MCF 10A (cell line): ENCODE data around the gene DCAKD. TPM values are rescaled to one million over a fixed set of nuclear protein-coding genes. Genes with fewer than 3 reads are reported as not detected.

ENCODE experiments used
- BruUV-seq: library from RNA; stranded (reverse); fragments of 400-500 nt; replicated peaks from 2 replicates; lab custom pipeline; 2021; lab: Mats Ljungman, UMichigan
- CTCF ChIA-PET: fragments of 300-600 bp; sonication (Branson Sonifier 250); formaldehyde crosslinking; extraction: SDS; loops from one replicate; lab custom pipeline; 2021; ENCODE audit warnings: antibody characterized with exemption, inconsistent platforms; lab: Yijun Ruan, JAX
- POLR2A ChIA-PET: fragments of 300-600, 350-650 bp; sonication (Branson Sonifier 250); formaldehyde crosslinking; extraction: SDS; loops from one replicate; lab custom pipeline; 2020; ENCODE audit warnings: antibody characterized with exemption, inconsistent platforms; lab: Yijun Ruan, JAX
- DNase-seq: peaks from one replicate; pipeline ENCODE4 v3.0.0-alpha.2; 2018; ENCODE audit not compliant: unreplicated experiment
- H3K27ac Mint-ChIP-seq: one replicate; pipeline ENCODE4 v1.8.0; 2022; ENCODE audit warnings: mild to moderate bottlenecking, low read depth, mixed read lengths; ENCODE audit not compliant: unreplicated experiment
- H3K27me3 Mint-ChIP-seq: one replicate; pipeline ENCODE4 v1.8.0; 2022; ENCODE audit warnings: mixed read lengths; ENCODE audit not compliant: insufficient read depth, unreplicated experiment
- H3K36me3 Mint-ChIP-seq: one replicate; pipeline ENCODE4 v1.8.0; 2022; ENCODE audit warnings: mild to moderate bottlenecking, moderate library complexity, mixed read lengths; ENCODE audit not compliant: insufficient read depth, unreplicated experiment
- H3K4me1 Mint-ChIP-seq: one replicate; pipeline ENCODE4 v1.8.0; 2022; ENCODE audit warnings: mixed read lengths; ENCODE audit not compliant: insufficient read depth, unreplicated experiment
- H3K4me3 Mint-ChIP-seq: one replicate; pipeline ENCODE4 v1.8.0; 2022; ENCODE audit warnings: mild to moderate bottlenecking, moderate library complexity, mixed read lengths; ENCODE audit not compliant: unreplicated experiment
- H3K9me3 Mint-ChIP-seq: one replicate; pipeline ENCODE4 v1.8.0; 2022; ENCODE audit warnings: mixed read lengths; ENCODE audit not compliant: unreplicated experiment
- intact Hi-C: fragments of 100-400 bp; cut with micrococcal nuclease; formaldehyde crosslinking; loops from 2 replicates; pipeline ENCODE4 v1.14.1; 2022
- total RNA-seq: library from RNA; stranded (reverse); gene quantifications from 2 replicates; pipeline ENCODE4 v1.2.3, GENCODE V29; 2022
- TF ChIP-seq, protein P1 (sequence below): fragments of 200-600 bp; IDR thresholded peaks from one replicate; pipeline ENCODE4 v1.8.0; 2022; ENCODE audit warnings: antibody characterized with exemption, mild to moderate bottlenecking; ENCODE audit not compliant: unreplicated experiment

DCAKD gene
- total RNA-seq, 1 experiment from 2014 or later: 23.3 TPM

DNA sequence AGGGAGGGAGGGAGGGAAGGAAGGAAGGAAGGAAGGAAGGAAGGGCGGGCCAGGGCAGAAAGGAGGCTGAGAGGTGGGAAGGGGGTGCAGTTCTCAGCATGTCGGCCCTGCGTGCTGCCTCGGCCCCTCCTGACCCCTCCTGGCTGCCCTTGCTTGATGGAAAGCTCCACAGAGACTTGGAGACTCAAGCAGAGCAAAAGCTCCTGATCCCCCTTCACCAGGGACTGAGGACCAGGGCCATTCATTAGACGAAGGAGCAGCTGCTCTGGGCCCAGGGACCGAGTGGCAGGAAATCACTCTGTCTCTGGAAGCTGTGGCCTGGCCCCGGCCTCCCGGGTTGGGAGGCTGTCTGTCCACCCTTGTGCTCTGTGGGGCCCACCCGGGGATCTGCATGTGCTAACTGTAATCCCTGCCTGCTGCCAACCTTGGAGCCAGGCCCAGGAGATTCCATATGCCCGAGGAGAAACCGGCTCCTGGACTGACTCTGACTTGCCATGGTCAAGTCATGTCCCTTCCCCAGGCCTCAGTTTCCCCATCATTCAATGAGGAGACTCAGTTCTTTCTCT, 55.9 kb downstream of the DCAKD start:
- H3K27ac Mint-ChIP-seq: no peak overlapping the region
- BruUV-seq: no TSS peak
- no peaks in the 10 kb centered on the region for H3K36me3 Mint-ChIP-seq
- peaks cover 5% of the 10 kb centered on the region for H3K9me3 Mint-ChIP-seq
- CTCF ChIA-PET: interaction anchor here (0.6 to 0.9 kb wide), 2 partner anchors 26 to 140 kb away, joined by 3 to 5 read pairs; partner anchors contain the start of gene ACBD4
- intact Hi-C loops: no loop called here
- POLR2A ChIA-PET: no interaction called here
- H3K4me1 Mint-ChIP-seq: no peaks in the 10 kb centered on the region
- no peak for DNase-seq
- TF ChIP-seq, protein P1, sequence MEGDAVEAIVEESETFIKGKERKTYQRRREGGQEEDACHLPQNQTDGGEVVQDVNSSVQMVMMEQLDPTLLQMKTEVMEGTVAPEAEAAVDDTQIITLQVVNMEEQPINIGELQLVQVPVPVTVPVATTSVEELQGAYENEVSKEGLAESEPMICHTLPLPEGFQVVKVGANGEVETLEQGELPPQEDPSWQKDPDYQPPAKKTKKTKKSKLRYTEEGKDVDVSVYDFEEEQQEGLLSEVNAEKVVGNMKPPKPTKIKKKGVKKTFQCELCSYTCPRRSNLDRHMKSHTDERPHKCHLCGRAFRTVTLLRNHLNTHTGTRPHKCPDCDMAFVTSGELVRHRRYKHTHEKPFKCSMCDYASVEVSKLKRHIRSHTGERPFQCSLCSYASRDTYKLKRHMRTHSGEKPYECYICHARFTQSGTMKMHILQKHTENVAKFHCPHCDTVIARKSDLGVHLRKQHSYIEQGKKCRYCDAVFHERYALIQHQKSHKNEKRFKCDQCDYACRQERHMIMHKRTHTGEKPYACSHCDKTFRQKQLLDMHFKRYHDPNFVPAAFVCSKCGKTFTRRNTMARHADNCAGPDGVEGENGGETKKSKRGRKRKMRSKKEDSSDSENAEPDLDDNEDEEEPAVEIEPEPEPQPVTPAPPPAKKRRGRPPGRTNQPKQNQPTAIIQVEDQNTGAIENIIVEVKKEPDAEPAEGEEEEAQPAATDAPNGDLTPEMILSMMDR: no peak
- no peak overlapping the region for H3K4me3 Mint-ChIP-seq
- H3K27me3 Mint-ChIP-seq: no peaks in the 10 kb centered on the region

DNA sequence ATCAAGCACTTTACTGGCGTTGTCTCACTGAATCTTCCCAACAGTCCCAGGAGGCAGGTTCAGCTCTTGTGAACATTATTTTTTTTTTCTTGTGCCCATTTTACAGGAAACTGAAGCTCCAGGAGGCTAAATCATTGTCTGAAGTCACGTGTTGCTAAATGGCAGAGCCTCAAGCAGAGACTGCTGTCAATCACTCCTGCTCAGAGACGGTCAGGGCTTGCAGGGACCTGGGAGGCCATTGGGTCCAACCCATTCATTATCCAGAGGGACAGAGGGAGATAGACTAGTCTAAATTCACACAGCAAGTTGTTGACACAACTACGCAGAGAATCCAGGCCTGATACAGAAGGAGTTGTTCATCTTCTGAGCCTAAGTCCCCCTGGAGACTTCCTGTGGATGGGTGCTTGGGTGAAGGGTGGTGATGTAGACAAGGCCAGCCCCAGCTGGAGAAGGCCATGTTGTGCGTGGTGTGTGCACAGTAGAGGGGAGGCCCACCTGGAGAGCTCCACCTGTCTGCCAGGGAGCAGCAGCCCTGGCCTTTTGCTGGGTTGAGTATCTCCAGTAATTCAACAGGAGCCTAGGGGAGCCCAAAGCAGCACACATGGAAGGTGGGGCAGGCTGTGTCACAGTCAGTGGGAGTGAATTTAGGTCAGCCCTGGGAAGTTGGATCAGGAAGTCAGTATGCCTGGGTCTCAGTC, 59.0 kb downstream of the DCAKD start:
- TF ChIP-seq, protein P1: no peak
- Mint-ChIP-seq H3K27ac (no peak overlapping the region), H3K9me3 (no peaks in the 10 kb centered on the region), H3K4me1 (no peaks in the 10 kb centered on the region), H3K4me3 (no peak overlapping the region), H3K36me3 (no peaks in the 10 kb centered on the region), H3K27me3 (no peaks in the 10 kb centered on the region)
- ChIA-PET CTCF (interaction anchor here (1.6 to 2.0 kb wide), 2 partner anchors 30 to 72 kb away, joined by 6 read pairs; no protein-coding TSS in a partner anchor), POLR2A (interaction anchor here (0.6 to 1.7 kb wide), 3 partner anchors 11 to 94 kb away, joined by 3 to 6 read pairs (median 3); no protein-coding TSS in a partner anchor)
- BruUV-seq: no TSS peak
- intact Hi-C loops: no loop called here
- DNase-seq: no peak

DNA sequence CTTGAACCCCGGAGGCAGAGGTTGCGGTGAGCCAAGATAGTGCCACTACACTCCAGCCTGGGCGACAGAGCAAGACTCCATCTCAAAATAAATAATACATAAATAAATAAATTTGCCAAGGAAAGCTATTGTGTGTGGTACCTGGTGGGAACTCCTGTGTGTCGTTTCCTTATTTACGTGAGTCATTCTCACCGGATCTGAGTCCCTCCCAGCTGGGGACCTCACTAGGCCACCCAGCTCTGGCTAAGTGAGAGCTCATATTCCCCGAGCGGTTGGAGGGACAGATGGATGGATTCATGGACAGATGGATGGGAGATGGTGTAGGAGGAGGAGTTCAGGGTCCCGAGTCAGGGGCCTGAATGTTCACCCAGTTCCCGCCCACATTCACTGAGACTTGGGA, 60.4 kb downstream of the DCAKD start:
- TF ChIP-seq, protein P1: no peak
- Mint-ChIP-seq H3K27me3 (no peaks in the 10 kb centered on the region), H3K27ac (no peak overlapping the region), H3K4me1 (no peaks in the 10 kb centered on the region), H3K36me3 (no peaks in the 10 kb centered on the region), H3K4me3 (no peak overlapping the region), H3K9me3 (no peaks in the 10 kb centered on the region)
- ChIA-PET CTCF (interaction anchor here (0.7 to 1.6 kb wide), 4 partner anchors 19 to 73 kb away, joined by 3 to 6 read pairs (median 3); no protein-coding TSS in a partner anchor), POLR2A (interaction anchor here (1.1 kb wide), 1 partner anchor 92 kb away, joined by 3 read pairs; no protein-coding TSS in a partner anchor)
- no peak for DNase-seq
- intact Hi-C loops: no loop called here
- BruUV-seq: no TSS peak

DNA sequence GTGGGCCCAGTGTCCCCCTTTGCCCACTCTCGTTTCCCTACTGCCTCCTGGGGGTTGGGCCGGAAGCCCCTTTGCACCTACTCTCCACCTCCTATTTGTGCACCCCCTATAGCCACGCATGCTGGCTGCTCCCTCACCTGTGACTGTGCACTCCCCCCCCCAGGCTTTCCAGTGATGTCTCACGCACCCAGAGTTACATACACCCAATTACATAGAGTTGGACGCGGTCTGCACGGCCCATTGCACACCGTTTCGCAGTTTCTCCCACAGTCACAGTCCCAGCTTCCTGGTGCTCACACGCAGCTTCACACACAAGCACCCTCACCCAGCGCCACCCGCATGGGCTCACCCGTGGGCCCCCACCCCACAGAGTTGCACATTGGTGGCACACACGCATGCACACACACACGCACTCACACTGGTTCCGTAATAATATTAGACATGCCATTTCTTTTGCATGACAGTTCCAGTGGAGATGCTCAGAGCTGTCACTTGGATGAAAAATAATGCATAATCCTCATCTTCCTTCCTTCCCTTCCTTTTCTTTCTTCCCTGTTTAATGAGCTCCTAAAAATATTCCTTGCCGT, 61.8 kb downstream of the DCAKD start:
- intact Hi-C loops: no loop called here
- POLR2A ChIA-PET: no interaction called here
- Mint-ChIP-seq H3K4me1 (no peaks in the 10 kb centered on the region), H3K9me3 (no peaks in the 10 kb centered on the region), H3K4me3 (no peak overlapping the region), H3K36me3 (no peaks in the 10 kb centered on the region), H3K27me3 (no peaks in the 10 kb centered on the region), H3K27ac (no peak overlapping the region)
- TF ChIP-seq, protein P1: no peak
- CTCF ChIA-PET: no interaction called here
- no TSS peak for BruUV-seq
- no peak for DNase-seq
